ENCODE measurements around the gene RHOG.

Gene RHOG

GRCh38 chr11:3880724-3881123 lies 40.0 kb upstream of the RHOG start:
- no peak for DNase-seq (ENCODE audit: low spot score)
- in situ Hi-C loops (cut with MboI; ENCODE audit: low sequenced_read_pairs, unreplicated experiment), result no loop called here
- TF ChIP-seq CTCF (IDR thresholded peaks at IDR 0.05; ENCODE audit: borderline replicate concordance, control extremely low read depth, extremely low read depth, insufficient read depth, missing control alignments), result no peak

- no peak for TF ChIP-seq CTCF (IDR thresholded peaks at IDR 0.05; ENCODE audit: borderline replicate concordance, control extremely low read depth, extremely low read depth, insufficient read depth, missing control alignments)
- in situ Hi-C loops (cut with MboI; ENCODE audit: low sequenced_read_pairs, unreplicated experiment), result no loop called here
- no peak for DNase-seq (ENCODE audit: low spot score)
These were observed 39.3 kb upstream of the RHOG start for GRCh38 chr11:3879967-3880542.

GRCh38 chr11:3879216-3879966 lies 38.6 kb upstream of the RHOG start:
- in situ Hi-C loops (cut with MboI; ENCODE audit: low sequenced_read_pairs, unreplicated experiment), result no loop called here
- DNase-seq (ENCODE audit: low spot score), result peak; percentile 38
- TF ChIP-seq CTCF (IDR thresholded peaks at IDR 0.05; ENCODE audit: borderline replicate concordance, control extremely low read depth, extremely low read depth, insufficient read depth, missing control alignments), result no peak

GRCh38 chr11:3878258-3878584 lies 37.5 kb upstream of the RHOG start:
- in situ Hi-C loops (cut with MboI; ENCODE audit: low sequenced_read_pairs, unreplicated experiment), result no loop called here
- no peak for TF ChIP-seq CTCF (IDR thresholded peaks at IDR 0.05; ENCODE audit: borderline replicate concordance, control extremely low read depth, extremely low read depth, insufficient read depth, missing control alignments)
- DNase-seq (ENCODE audit: low spot score), result no peak

- in situ Hi-C loops (cut with MboI; ENCODE audit: low sequenced_read_pairs, unreplicated experiment), result no loop called here
- no peak for DNase-seq (ENCODE audit: low spot score)
- TF ChIP-seq CTCF (IDR thresholded peaks at IDR 0.05; ENCODE audit: borderline replicate concordance, control extremely low read depth, extremely low read depth, insufficient read depth, missing control alignments), result no peak
These were observed 36.9 kb upstream of the RHOG start for GRCh38 chr11:3877364-3878257.

- in situ Hi-C loops (cut with MboI; ENCODE audit: low sequenced_read_pairs, unreplicated experiment), result no loop called here
- DNase-seq (ENCODE audit: low spot score), result no peak
- no peak for TF ChIP-seq CTCF (IDR thresholded peaks at IDR 0.05; ENCODE audit: borderline replicate concordance, control extremely low read depth, extremely low read depth, insufficient read depth, missing control alignments)
These were observed 35.9 kb upstream of the RHOG start for GRCh38 chr11:3876613-3877012.
